Subcutaneous adipose tissue (tissue), 4 donors: Measurements from ENCODE around the gene TFIP11. TPM values are rescaled to one million over a fixed set of nuclear protein-coding genes. Genes with fewer than 3 reads are reported as not detected.

Experiments used
- total RNA-seq, 4 donors: library from RNA; depleted of rRNA; stranded (reverse); fragments of >200 nt; gene quantifications; one replicate each; pipeline ENCODE4 v1.1.0, GENCODE V29; 2016
- TF ChIP-seq, protein P1 (sequence below): fragments of 450-650 bp; IDR thresholded peaks from one replicate; pipeline ENCODE4 v1.5.1; 2016; ENCODE audit warnings: low read depth, mild to moderate bottlenecking, control low read depth, antibody characterized with exemption, moderate library complexity

Gene TFIP11
- total RNA-seq, 4 donors from 2014 or later, result 15.8 to 41.6 (median 18.7) TPM

DNA sequence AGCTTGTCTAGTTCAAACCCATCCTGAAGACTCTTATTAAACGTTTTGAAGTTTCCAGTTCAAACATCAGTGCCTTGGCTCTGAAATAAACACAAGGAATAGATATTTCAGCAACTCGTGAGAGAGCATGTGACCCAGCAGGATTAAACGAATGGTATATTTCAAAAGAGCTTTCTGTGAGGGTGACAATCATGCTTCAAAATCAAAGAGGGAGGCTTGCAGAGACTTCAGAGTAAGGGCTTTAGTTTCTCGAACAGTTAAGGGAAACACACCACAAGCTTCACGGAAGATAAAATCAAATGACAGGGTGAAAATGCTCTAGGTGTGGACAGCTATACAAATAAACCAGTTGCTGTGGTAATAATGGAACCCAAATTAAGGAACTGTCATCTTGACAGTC is 30.1 kb downstream of the TFIP11 start:
- TF ChIP-seq, protein P1, sequence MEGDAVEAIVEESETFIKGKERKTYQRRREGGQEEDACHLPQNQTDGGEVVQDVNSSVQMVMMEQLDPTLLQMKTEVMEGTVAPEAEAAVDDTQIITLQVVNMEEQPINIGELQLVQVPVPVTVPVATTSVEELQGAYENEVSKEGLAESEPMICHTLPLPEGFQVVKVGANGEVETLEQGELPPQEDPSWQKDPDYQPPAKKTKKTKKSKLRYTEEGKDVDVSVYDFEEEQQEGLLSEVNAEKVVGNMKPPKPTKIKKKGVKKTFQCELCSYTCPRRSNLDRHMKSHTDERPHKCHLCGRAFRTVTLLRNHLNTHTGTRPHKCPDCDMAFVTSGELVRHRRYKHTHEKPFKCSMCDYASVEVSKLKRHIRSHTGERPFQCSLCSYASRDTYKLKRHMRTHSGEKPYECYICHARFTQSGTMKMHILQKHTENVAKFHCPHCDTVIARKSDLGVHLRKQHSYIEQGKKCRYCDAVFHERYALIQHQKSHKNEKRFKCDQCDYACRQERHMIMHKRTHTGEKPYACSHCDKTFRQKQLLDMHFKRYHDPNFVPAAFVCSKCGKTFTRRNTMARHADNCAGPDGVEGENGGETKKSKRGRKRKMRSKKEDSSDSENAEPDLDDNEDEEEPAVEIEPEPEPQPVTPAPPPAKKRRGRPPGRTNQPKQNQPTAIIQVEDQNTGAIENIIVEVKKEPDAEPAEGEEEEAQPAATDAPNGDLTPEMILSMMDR, result no peak

DNA sequence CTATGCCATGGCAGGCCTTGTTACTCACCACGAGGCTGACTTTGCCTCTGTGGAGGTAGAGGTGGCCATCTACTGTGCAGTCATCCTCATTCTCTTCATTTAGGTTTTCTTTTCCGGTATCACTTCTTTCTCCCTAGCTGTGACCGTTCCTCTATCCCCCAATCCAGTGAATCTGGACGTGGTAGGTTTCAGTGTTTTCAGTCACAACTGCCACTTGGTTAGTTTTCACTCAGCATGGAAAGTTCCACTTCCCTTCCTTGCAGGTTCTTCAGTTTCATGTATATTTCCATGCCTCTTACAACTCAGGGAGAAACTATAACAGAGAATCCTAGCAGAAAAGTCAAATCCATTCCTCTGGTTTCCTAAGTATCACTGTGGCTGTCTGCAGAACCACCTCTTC is 30.6 kb downstream of the TFIP11 start:
- TF ChIP-seq, protein P1, result no peak

DNA sequence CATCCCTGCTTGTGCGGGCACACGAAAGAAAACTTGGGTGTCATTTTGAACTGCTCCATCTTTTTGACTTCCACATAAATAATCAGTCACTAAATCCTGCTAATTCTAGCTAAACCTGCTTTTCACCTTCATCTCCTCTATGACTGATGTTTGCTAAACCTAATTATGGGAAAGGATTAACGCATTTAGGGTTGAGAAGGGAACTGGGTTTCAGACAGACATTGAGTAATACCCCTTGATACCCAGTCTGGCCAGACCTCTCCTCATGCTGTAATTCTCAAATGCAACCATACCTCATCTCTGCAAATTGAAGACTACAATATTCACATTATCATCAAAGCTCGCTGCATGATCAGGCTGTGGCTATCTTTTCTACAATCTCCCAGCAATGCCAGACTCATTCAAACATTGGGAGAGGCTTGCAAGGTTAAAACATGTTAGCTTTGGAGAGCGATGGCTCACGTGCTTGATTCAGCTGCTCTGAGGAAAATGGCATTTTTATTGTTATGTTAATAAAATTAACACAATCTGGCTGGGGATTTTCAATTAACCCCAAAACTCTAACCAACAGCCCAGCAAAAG is 31.1 kb downstream of the TFIP11 start:
- TF ChIP-seq, protein P1, result no peak

DNA sequence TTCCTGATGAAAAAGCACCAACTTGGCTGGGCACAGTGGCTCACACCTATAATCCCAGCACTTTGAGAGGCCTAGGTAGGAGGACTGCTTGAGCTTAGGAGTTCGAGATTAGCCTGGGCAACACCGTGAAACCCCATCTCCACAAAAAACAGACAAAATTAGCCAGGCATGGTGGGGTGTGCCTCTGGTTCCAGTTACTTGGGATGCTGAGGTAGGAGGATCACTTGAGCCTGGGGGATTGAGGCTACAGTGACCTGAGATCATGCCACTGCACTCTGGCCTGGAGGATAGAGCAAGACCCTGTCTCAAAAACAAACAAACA is 31.7 kb downstream of the TFIP11 start:
- TF ChIP-seq, protein P1, result no peak

DNA sequence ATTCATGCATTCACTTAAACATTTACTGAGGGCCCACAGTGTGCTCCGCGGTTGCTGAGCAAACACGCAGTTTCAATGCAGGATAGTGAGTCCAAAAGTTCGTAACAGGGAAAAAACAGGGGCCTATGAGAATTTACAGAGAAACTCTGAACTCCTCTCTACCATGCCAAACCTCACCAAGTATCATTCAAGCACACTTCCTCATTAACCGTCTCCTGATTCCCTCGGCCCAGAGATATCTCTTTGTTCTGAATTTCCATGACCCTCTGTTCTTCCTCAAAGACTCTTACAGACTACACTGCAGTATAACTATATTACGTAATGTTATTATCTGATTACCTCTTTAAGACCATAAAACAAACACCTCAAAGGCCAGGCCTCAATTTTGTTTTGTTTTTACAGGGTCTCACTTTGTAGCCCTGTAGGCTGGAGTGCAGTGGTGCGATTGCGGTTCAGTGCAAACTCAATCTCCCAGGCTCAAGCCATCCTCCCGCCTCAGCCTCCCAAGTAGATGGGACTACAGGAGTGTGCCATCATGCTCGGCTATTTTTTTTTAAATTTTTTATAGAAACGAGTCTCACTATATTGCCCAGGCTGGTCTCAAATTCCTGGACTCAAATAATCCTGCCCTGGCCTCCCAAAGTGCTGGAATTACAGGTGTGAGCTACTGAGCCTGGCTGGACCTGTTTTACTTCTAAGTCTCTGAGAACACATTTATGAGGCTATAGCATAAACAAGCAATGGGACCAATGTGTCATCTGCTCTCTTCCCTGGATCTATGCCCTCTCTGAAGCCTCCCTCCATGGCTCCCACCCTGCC is 32.3 kb downstream of the TFIP11 start:
- TF ChIP-seq, protein P1, result no peak

DNA sequence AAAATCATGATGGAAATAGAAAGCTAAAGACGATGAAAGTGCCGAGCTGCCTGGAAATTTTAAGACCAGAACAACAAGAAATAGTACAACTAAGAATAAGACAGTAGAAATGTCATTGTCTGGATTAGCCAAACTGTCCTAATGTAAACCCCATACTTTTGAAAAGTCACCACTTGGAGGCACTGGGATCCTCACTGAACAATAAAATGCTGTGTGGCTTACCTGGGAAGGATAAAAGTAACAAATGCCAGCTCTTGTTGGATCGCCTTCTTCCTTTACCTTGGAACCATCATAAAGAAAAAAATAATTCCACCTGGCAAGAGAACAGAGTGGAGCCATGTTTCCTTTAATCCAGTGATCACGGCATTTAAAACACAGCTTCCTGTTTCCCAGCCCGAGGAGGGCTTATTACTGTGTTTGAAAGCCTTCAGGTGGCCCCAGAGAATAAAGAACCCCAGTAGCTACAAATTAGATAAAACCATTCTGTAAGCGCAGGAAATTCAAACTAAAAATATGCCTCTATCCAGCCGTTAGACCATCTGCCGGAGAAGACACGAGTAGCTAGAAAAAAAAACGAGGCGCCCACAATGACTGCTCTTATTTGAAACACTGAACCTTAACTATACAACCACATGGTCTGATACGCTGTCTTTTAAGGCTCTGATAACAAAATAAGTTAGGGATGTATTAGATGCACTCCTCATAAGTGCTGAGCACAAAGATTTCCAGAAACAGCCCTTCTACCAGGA is 33.1 kb downstream of the TFIP11 start:
- TF ChIP-seq, protein P1, result no peak

DNA sequence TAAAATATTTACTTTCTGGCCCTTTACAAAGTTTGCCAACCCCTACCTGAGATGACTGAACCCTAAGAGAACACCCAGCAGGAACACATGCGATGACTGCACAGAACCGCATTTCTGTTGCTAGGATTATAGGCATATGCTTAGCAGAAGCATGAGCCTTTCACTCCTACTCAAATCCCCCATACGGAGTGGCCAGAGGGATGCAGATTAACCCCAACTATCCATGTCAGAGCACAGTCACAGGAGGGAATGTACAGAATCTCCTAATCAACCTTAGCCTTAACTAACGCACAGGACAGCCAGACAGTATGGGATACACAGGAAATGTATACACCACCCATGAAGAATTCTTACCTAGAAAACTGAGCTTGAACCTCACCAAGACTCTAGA is 34.9 kb downstream of the TFIP11 start:
- TF ChIP-seq, protein P1, result no peak
